ENCODE results near the gene METTL25B.
A peak's percentile ranks its signal among the peaks of the same experiment; 100 is the strongest.

The METTL25B gene

DNA sequence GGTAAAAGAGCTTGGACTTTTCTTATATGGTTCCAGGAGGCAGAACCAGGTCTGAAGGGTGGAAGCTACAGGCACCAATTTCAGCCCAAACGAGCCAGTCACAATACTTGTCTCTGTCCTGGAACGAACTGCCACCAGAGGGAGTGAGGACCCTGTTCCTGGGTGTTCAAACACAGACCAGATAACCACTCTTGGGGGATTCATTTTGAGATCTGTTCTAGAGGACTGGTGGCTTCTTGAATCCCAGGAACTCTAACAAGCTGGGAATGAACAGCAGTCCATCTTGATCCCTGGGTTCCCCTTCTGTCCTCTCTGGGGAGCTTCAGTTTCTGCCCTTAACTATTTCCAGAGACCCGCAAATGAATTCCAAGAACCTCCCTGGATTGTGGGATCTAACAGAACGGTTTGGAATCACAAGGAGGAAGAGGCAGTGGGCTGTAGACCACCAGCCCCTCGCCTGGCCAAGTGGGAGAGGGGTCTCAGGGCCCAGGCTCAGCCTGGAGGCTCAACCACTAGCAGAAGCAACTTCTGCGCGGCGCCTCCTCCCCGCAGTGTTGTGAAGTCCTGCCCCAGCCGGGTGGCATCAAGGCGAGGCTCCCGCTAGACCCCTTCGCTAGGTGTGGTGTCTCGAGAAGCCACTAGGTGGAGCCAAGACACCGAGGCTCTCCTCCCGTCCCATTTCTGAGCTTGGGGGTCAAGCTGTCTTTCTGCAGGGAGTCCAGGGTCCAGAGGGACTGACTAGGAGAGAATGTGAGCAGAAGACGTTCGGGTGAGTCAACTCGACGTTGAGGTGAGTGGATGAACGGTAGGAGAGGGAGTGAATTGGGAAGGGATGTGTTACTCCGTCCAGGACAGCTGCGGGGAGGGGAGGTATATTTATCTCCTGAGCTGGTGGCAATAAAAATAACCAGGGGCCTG is 39.0 kb upstream of the METTL25B start:
- peak; percentile 90 for TF ChIP-seq CTCF (IDR thresholded peaks at IDR 0.05; ENCODE audit: insufficient read depth, low read length, poor library complexity, severe bottlenecking)
- Histone ChIP-seq H3K4me3 (replicated peaks; ENCODE audit: low read depth, low read length) (no peak overlapping the region), H3K36me3 (ENCODE audit: control insufficient read depth, insufficient read depth, low read length) (no peaks in the 10 kb centered on the region), H3K27me3 (replicated peaks; ENCODE audit: control insufficient read depth, insufficient read depth, low read length) (peaks cover 1% of the 10 kb centered on the region)
- DNase-seq (ENCODE audit: extremely low read depth, insufficient read length), result peak; percentile 62

- Histone ChIP-seq H3K27me3 (replicated peaks; ENCODE audit: control insufficient read depth, insufficient read depth, low read length) (peaks cover 1% of the 10 kb centered on the region), H3K4me3 (replicated peaks; ENCODE audit: low read depth, low read length) (no peak overlapping the region), H3K36me3 (ENCODE audit: control insufficient read depth, insufficient read depth, low read length) (no peaks in the 10 kb centered on the region)
- no peak for DNase-seq (ENCODE audit: extremely low read depth, insufficient read length)
- TF ChIP-seq CTCF (IDR thresholded peaks at IDR 0.05; ENCODE audit: insufficient read depth, low read length, poor library complexity, severe bottlenecking), result no peak
These were observed 38.2 kb upstream of the METTL25B start for GRCh38 chr1:156689953-156690674.

- H3K36me3 ChIP-seq (ENCODE audit: control insufficient read depth, insufficient read depth, low read length), result no peaks in the 10 kb centered on the region
- no peak for TF ChIP-seq CTCF (IDR thresholded peaks at IDR 0.05; ENCODE audit: insufficient read depth, low read length, poor library complexity, severe bottlenecking)
- H3K4me3 ChIP-seq (replicated peaks; ENCODE audit: low read depth, low read length), result no peak overlapping the region
- H3K27me3 ChIP-seq (replicated peaks; ENCODE audit: control insufficient read depth, insufficient read depth, low read length), result peaks cover 1% of the 10 kb centered on the region
- DNase-seq (ENCODE audit: extremely low read depth, insufficient read length), result no peak
These were observed 37.6 kb upstream of the METTL25B start for GRCh38 chr1:156690675-156691036.

DNA sequence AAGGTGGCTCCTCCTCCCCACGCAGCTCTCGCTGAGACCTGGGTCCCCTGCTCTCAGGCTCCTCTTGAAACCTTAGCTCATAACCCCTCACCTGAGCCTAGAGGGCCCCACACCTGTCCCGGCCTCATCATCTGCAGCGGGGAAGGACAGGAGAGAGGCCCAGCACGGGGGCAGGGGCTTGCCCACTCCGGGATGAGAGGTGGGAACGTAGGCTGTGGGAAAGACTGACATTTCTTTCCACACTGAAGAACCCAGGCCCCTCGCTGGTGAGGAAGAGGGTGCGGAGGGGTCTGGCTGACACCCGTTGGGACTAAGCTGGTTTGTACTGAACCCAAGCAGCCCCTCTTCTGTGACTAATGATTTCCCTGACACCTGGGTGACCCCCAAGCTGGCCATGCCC is 37.1 kb upstream of the METTL25B start:
- no peak overlapping the region for H3K4me3 ChIP-seq (replicated peaks; ENCODE audit: low read depth, low read length)

More for the DNA sequence above, 37.1 kb upstream of the METTL25B start:
- TF ChIP-seq CTCF (IDR thresholded peaks at IDR 0.05; ENCODE audit: insufficient read depth, low read length, poor library complexity, severe bottlenecking), result no peak
- Histone ChIP-seq H3K27me3 (replicated peaks; ENCODE audit: control insufficient read depth, insufficient read depth, low read length) (peaks cover 1% of the 10 kb centered on the region), H3K36me3 (ENCODE audit: control insufficient read depth, insufficient read depth, low read length) (no peaks in the 10 kb centered on the region)
- DNase-seq (ENCODE audit: extremely low read depth, insufficient read length), result no peak

Data from GM06990 (cell line).